Gastroesophageal sphincter (tissue), 3 donors: Measurements from ENCODE around the gene DPF1.

ENCODE experiments used
- CTCF ChIP-seq, 4 experiments: fragments of 200-600 bp in 2 of 4; fragments of 450-650 bp in 2 of 4; sonication (generic) in 1 of 4; IDR thresholded peaks; one replicate each; pipeline ENCODE4 v1.5.1; 2017 to 2019; ENCODE audit warnings: antibody characterized with exemption in 4 of 4, mild to moderate bottlenecking in 2 of 4, moderate library complexity in 2 of 4
- EP300 ChIP-seq: sonication (generic); formaldehyde crosslinking; IDR thresholded peaks from one replicate; pipeline ENCODE4 v1.6.1; 2017; ENCODE audit warnings: antibody characterized with exemption, mild to moderate bottlenecking
- POLR2A ChIP-seq, 2 donors: fragments of 450-650 bp; IDR thresholded peaks; one replicate each; pipeline ENCODE4 v1.6.1; 2017; ENCODE audit warnings: antibody characterized with exemption in 2 of 2, mild to moderate bottlenecking in 2 of 2, moderate library complexity in 1 of 2
- POLR2AphosphoS5 ChIP-seq: sonication (generic); formaldehyde crosslinking; IDR thresholded peaks from one replicate; pipeline ENCODE4 v1.6.1; 2017; ENCODE audit warnings: antibody characterized with exemption

GRCh38 chr19:38164526-38164925, 59.5 kb downstream of the DPF1 start:
- no peak for TF ChIP-seq POLR2A (IDR thresholded peaks at IDR 0.05)
- TF ChIP-seq POLR2AphosphoS5: no peak
- no peak for TF ChIP-seq CTCF (IDR thresholded peaks at IDR 0.05)
- no peak for TF ChIP-seq EP300
